Right lobe of liver (tissue), 4 donors: ENCODE results near the gene RUBCN.
"Not testable (repeated sequence)": the region's sequence is repeated elsewhere in the genome, so short reads cannot be mapped to it uniquely, and the experiment has no call there.

Experiments used
- POLR2A ChIP-seq: fragments of 450-650 bp; IDR thresholded peaks from one replicate; pipeline ENCODE4 v1.6.1; 2017; ENCODE audit warnings: antibody characterized with exemption, mild to moderate bottlenecking
- TF ChIP-seq, protein P1 (sequence below), 4 donors: fragments of 200-600 bp in 3 of 4; fragments of 450-650 bp in 1 of 4; IDR thresholded peaks; one replicate each; pipeline versions ENCODE4 v1.5.1 to v1.8.0; 2016 to 2022; ENCODE audit warnings: antibody characterized with exemption in 4 of 4, mild to moderate bottlenecking in 2 of 4
- donor health status: DM: no; HTN: no; CAD: no.
- donor health status: DM: no; HTN: no; CAD: no.
- donor health status: DM: no; HTN: yes; CAD: no.

GRCh38 chr3:197652860-197653259 lies 83.8 kb downstream of the RUBCN start:
- not testable (repeated sequence) for TF ChIP-seq POLR2A
- TF ChIP-seq, protein P1, sequence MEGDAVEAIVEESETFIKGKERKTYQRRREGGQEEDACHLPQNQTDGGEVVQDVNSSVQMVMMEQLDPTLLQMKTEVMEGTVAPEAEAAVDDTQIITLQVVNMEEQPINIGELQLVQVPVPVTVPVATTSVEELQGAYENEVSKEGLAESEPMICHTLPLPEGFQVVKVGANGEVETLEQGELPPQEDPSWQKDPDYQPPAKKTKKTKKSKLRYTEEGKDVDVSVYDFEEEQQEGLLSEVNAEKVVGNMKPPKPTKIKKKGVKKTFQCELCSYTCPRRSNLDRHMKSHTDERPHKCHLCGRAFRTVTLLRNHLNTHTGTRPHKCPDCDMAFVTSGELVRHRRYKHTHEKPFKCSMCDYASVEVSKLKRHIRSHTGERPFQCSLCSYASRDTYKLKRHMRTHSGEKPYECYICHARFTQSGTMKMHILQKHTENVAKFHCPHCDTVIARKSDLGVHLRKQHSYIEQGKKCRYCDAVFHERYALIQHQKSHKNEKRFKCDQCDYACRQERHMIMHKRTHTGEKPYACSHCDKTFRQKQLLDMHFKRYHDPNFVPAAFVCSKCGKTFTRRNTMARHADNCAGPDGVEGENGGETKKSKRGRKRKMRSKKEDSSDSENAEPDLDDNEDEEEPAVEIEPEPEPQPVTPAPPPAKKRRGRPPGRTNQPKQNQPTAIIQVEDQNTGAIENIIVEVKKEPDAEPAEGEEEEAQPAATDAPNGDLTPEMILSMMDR (IDR thresholded peaks at IDR 0.05): not testable (repeated sequence)
